Measurements from ENCODE around the gene PAX7.

DNA sequence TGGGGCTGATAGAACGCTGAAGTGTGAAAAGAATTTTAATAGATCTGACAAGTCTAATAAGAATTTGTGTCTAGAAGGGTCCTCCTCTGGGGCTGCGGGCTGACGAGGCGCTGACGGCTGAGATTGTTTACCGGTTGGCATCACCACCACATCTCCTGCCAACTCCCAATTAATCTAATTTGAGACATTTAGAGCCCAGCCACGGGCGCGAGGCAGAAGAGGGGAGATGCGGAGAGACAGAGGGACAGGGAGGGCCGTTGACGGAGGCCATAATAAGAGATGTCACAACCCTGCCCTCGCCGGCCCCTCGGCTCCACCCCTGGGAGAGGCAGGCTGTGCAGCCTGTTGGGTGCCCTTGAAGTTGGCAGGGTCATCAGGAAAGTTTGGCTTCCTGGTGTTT, 109.3 kb downstream of the PAX7 start:
- TF ChIP-seq, protein P1, sequence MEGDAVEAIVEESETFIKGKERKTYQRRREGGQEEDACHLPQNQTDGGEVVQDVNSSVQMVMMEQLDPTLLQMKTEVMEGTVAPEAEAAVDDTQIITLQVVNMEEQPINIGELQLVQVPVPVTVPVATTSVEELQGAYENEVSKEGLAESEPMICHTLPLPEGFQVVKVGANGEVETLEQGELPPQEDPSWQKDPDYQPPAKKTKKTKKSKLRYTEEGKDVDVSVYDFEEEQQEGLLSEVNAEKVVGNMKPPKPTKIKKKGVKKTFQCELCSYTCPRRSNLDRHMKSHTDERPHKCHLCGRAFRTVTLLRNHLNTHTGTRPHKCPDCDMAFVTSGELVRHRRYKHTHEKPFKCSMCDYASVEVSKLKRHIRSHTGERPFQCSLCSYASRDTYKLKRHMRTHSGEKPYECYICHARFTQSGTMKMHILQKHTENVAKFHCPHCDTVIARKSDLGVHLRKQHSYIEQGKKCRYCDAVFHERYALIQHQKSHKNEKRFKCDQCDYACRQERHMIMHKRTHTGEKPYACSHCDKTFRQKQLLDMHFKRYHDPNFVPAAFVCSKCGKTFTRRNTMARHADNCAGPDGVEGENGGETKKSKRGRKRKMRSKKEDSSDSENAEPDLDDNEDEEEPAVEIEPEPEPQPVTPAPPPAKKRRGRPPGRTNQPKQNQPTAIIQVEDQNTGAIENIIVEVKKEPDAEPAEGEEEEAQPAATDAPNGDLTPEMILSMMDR (IDR thresholded peaks at IDR 0.05), result no peak
- TF ChIP-seq POLR2A (IDR thresholded peaks at IDR 0.05), result no peak
- no peak for TF ChIP-seq EP300 (IDR thresholded peaks at IDR 0.05)
